ENCODE results near the gene GGCX. TPM values are rescaled to one million over a fixed set of nuclear protein-coding genes. Genes with fewer than 3 reads are reported as not detected.

The GGCX gene
- total and polyA plus RNA-seq, 2 of the 13 experiments (the other 11 are each of a cell fraction or from before 2014, with no cell fraction given), result 72.5 to 103 TPM

- TF ChIP-seq ATF6 (CRISPR knock-in tag; conservative IDR thresholded peaks at IDR 0.05) (0 out of 2 replicates have a peak, but pooled peaks have one; percentile 44), ZNF552 (CRISPR knock-in tag; IDR thresholded peaks at IDR 0.05; ENCODE audit: borderline replicate concordance) (no peak; the same call in 1 of the 2 replicates), LBX2 (CRISPR knock-in tag; IDR thresholded peaks at IDR 0.05; ENCODE audit: borderline replicate concordance) (no peak; the same call in 1 of the 2 replicates), ZNF883 (CRISPR knock-in tag; IDR thresholded peaks at IDR 0.05; ENCODE audit: not compliant biosample characterization) (peak; percentile 69), GZF1 (CRISPR knock-in tag; IDR thresholded peaks at IDR 0.05) (0 out of 2 replicates have a peak, but pooled peaks have one; percentile 59), CENPX (CRISPR knock-in tag; IDR thresholded peaks at IDR 0.05) (no peak), RERE (CRISPR knock-in tag; IDR thresholded peaks at IDR 0.05; ENCODE audit: low read depth) (no peak), ARHGAP35 (CRISPR knock-in tag; IDR thresholded peaks at IDR 0.05; ENCODE audit: borderline replicate concordance) (0 out of 2 replicates have a peak, but pooled peaks have one; percentile 76), ERF (CRISPR knock-in tag; IDR thresholded peaks at IDR 0.05) (peak; percentile 94), ZNF788 (CRISPR knock-in tag; IDR thresholded peaks at IDR 0.05; ENCODE audit: borderline replicate concordance) (peak; percentile 94; the same call in 1 of the 2 replicates), TCF12 (IDR thresholded peaks at IDR 0.05) (no peak), TCF12 (CRISPR knock-in tag; IDR thresholded peaks at IDR 0.05) (peak; percentile 81), SRF (IDR thresholded peaks at IDR 0.05; ENCODE audit: low read depth, low read length) (peak; percentile 59; the same call in 1 of the 2 replicates)
These were observed at the start of gene GGCX (continued) for GRCh38 chr2:85561280-85562212.

Data from HepG2 (cell line).